Hematopoietic multipotent progenitor cell (in vitro differentiated cells): ENCODE data around the gene TUBA1B. TPM values are rescaled to one million over a fixed set of nuclear protein-coding genes. Genes with fewer than 3 reads are reported as not detected.
A peak's percentile ranks its signal among the peaks of the same experiment; 100 is the strongest.
"Not testable (repeated sequence)": the region's sequence is repeated elsewhere in the genome, so short reads cannot be mapped to it uniquely, and the experiment has no call there.

Experiments
- DNase-seq, 3 donors: peaks; one replicate each; pipeline ENCODE4 v3.0.0-alpha.2; 2011 to 2015; ENCODE audit warnings: low read depth in 2 of 3, low spot score in 2 of 3
- total RNA-seq: library from RNA; depleted of rRNA; stranded (reverse); fragments of >200 nt; gene quantifications from one replicate; pipeline ENCODE4 v1.2.3, GENCODE V29; 2012

The TUBA1B gene
- total RNA-seq = 1,377 TPM

DNA sequence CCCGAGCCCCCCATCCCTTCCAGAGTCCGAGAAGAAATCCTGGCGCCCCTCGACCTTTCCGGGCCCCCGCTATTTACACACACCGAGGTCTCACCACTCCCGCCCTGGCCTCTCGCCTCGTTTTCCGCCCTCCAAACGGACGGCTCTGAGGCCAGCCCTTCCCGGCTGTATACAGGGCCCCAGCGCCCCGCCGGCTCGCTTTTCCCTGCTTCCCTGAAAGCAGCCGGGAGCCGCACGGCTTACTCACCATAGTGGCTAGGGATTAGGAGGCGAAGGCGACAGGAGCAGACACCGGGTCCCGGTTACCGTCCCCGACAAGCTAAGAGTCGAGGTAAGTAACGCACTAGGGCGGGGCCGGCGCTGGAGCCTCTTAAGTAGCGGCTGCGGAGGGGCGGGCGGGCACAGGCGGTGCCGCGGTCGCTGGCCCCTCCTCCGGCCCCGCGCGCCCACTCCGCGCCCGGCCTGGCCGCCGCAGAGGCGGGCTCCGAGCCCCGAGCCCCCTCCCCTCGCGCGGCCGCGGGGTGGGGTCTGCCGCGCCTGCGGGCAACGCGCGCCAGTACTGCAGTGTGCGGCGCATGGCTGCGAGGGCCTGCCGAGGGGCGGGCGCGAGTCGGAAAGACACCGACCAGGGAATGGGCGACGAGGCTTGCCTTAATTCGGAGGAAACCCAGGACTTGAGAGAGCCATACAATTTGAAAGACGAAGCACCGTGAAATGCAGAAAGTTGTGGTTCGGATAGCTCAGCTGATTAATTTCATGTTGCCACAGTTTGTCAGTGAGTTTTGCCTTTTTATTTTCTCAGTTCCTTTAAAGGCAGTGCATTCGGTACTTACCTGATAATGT lies at the start of gene TUBA1B:
Gene TUBA1B (minus strand): TSS at position 345 of the 843 bp plus-strand sequence. CDS start 95 bp downstream, at position 250.
- DNase-seq = peak; percentile 88 to 92 (median 89)

GRCh38 chr12:49174218-49174617 lies 43.0 kb upstream of the TUBA1B start:
- no peak for DNase-seq

GRCh38 chr12:49170924-49171323 lies 39.7 kb upstream of the TUBA1B start:
- DNase-seq = no peak

DNA sequence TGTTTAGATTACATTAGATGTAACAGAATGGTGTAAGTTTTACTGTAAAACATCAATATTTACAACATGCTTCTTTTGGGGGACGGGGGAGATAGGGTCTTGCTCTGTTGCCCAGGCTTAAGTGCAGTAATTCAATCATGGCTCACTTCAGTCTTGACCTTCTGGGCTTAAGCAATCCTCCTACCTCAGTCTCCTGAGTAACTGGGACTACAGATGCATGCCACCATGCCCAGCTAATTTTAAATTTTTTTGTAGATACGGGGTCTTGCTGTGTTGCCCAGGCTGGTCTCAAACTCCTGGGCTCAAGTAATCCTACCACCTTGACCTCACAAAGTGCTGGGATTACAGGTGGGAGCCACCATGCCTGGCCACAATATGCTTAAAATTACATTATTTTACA lies 33.9 kb upstream of the TUBA1B start:
- DNase-seq = no peak

GRCh38 chr12:49161901-49162300 lies 30.7 kb upstream of the TUBA1B start:
- DNase-seq = not testable (repeated sequence)

DNA sequence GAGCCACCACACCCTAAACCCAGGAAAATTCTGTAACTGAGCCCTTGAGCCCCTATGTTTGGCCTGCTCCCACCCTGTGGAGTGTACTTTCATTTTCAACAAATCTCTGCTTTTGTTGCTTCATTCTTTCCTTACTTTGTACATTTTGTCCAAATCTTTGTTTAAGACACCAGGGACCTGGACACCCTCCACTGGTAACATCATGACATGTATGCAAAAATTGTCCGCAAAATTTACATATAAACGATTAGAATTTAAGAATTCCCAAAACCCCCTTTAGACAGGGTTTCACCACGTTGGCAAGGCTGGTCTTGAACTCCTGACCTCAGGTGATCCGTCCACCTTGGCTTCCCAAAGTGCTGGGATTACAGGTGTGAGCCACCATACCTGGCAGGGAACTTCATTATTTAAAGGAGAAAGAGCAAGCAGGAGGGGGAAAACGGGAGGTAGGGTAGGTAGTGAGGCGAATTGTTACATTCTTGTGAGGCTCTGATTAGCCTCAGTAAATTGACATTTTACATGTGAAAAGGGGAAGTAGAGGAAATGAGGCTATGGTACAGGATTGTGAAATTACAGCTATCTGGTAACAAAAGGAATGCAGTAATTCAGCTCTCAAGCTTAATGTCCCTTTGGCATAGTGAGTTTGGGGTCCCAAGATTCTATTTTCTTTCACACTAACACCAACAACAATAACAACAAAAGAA lies 30.0 kb upstream of the TUBA1B start:
- DNase-seq = peak in 2 of 3 donors; percentile 4 to 39

DNA sequence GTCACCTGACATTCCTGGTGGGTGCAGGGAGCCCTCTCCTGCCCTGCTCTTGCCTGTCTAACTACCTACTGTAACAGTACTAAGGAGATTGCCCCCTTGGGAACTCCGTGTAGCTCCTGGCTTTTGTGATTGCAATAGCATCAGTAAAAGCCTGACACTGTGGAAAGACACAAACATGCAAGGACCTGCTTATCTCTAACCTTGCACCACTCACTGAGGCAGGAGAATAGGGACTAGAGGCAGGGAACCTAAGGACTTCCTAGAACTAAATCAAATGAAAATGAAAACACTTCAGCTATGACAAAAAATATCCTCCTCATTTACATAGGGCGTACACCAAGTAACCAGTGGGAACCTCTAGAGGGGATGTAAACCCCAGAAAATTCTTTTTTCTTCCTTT lies 29.2 kb upstream of the TUBA1B start:
- DNase-seq = no peak

DNA sequence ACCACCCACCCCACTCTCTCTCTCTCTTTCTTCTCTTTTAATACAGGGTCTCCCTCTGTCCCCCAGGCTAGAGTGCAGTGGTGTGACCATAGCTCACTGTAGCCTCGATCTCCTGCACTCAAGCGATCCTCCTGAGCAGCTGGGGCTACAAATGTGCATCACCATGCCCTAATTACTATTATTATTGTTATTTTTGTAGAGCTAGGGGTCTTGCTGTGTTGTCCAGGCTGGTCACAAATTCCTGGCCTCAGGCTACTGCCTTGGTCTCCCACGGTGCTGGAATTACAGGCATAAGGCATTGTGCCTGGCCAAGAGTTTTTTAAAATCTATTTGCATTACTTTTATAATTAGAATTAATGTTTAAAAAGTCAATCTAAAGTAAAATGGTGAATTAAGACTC lies 23.0 kb upstream of the TUBA1B start:
- DNase-seq = no peak

DNA sequence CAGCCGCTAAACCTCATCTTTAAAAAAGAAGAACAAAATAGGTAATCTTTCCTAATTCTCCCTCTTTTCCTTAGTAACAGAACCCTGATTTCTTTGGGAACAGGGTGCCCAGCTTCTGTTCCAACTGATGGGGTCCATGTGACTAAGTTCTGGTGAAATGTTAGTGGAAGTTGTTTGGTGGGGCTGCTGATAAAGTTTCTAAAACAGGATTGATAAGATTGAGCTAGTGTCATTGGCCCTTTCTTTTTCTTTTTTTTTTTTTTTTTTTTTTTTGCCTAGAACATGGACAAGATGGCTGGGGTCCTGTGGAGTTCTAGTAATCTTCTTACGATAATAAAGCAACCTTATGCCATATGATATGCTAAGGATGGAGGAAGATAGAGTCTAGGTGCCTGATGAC lies 16.2 kb upstream of the TUBA1B start:
- DNase-seq = no peak

DNA sequence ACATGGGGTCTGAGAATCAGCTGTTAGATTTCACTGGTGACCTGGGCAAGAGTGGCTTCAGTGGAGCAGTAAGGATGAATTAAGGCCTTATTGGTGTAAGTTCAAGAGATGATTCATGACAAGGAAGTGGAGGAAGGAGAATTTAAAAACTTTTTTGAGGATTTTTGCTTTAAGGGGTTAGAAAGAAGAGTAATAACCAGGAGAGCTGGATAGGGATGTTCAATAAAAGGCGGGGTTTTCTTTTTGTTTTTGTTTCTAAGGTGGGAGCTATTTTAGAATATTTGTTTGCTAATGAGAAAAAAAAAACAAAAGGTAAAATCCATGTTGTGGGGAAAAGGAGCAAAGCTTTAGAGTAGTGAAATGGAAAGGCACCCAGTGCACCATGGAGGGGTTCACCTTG lies 15.2 kb upstream of the TUBA1B start:
- DNase-seq = no peak

- DNase-seq = no peak
Measured at GRCh38 chr12:49144384-49144783, 13.2 kb upstream of the TUBA1B start.

DNA sequence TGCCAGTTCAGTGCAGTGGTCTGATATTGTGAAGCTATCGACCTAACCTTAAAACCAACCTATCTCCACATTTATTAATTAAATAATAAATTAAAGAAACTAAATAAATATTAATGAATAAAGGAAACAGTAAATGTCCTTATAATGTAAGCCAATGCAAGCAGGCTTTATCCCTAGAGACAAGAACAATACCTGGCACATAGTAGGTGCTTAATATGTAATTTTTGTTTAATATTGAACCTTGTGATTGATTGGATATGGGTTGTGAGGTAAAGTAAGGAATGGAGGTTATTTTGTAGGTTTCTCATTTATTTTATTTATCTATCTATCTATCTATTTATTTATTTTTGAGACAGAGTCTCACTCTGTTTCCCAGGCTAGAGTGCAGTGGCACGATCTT lies 7.8 kb upstream of the TUBA1B start:
- DNase-seq = no peak

DNA sequence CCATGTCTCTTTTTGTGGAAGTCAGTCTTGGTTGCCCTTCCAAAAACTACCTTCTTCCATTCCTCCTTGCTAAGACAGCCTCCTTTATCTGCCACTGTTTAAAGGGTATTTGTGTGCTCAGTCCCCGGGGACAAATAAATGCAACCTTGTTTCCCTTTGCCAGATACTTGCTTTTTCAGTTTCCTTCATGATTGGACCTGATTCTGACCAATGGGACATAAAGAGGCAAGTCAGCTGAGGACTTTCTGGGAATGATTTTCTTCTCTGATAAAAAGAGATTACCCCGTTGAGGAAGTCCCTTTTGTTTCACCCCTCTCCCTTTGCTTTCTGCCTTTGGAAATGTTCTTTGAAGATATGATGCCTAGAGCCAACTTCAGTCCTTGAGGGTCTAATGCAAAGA lies 7.4 kb upstream of the TUBA1B start:
- DNase-seq = no peak

DNA sequence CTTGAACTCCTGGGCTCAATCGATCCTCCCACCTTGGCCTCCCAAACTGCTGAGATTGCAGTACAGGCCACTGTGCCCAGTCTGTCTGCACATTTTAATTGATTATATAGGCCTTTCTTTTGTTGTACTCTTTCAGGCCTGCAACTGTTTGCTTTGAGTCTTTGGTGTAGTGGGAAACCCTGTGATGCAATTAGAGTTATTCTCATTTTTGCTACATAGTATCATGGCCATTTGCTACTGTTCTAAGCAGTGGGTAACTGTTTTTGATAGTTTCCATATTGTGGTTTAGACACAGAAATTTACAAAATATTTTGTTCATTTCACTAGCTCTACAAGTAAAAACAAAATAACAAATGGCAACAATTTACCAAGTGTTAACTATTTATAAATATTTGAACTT lies 6.3 kb upstream of the TUBA1B start:
- no peak for DNase-seq

GRCh38 chr12:49136997-49137396 lies 5.8 kb upstream of the TUBA1B start:
- not testable (repeated sequence) for DNase-seq

DNA sequence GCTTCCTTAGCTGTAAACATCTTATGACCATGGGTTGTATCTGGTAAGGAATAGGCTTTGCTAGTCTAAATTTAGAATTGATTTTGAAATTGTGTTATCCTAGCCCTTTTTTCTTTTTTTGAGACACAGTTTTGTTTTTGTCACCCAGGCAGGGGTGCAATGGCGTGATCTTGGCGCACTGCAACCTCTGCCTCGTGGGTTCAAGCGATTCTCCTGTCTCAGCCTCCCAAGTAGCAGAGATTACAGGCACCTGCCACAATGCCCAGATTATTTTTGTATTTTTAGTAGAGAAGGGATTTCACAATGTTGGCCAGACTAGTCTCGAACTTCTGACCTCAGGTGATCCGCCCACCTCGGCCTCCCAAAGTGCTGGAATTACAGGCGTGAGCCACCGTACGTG lies 2.4 kb upstream of the TUBA1B start:
- no peak for DNase-seq

DNA sequence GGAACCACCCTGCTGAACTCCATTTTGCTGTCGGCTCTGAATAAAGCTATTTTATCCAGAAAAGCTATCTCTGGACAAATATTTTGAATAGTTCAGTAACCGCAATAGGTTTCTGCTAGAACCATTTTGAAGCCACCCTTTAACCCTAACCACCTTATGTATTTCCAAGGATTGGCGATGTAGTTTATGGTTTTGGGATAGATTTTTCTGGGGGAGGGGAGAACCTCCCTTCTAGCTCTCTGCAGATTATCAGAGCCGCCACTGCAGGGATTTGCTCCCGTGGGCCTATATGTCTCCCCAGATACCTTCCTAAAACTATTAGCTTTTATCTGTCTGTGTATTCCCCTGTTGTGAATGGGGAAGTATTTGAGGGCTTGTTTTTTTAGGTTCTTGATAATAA lies 1.8 kb upstream of the TUBA1B start:
- DNase-seq = no peak

GRCh38 chr12:49131894-49132461 lies 783 bp upstream of the TUBA1B start:
- peak in 1 of 3 donors; percentile 21 for DNase-seq

DNA sequence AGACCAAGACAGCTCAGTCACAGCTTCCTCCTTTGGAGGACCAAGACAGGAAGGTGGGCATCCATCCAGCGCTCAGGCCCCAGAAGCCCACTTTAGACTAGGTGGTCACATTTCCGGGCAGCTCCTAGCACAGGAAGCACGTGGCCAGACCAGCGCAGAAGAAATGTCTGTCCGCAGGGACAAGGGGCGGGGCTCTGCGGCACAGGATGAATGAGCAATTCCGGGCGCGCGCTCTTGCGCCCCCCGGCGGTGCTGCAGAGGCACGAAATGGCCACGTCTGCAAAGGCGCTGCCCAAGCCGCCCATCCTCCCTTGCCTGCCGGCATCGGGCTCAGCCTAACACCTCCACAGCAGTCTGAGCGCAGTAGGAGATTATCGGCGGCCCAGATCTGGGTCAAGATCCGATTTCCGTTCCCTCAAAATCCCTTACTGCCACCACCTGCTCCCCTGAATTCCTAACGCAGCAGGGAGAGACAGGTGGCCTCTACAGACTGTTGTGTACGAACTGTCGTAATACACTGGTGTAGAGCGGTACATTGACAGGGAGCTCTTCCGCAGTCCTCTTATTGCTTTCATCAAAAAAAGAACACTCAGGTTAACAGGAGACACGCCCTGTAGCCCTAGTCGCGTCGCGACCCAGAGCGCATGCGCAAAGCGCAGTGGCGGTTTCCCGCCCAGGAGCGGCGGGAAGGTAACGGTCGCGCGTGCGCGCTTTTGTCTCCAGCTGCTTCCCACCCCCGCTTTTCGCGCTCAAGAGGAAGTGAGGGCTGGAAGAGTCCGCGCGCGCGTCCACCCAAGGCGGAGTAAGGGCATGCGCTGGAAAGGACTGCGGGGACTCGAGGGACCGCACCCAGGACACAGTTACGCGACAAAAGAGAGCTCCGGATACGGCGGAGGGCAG lies 794 bp downstream of the TUBA1B start:
- peak; percentile 91 to 97 (median 94) for DNase-seq

DNA sequence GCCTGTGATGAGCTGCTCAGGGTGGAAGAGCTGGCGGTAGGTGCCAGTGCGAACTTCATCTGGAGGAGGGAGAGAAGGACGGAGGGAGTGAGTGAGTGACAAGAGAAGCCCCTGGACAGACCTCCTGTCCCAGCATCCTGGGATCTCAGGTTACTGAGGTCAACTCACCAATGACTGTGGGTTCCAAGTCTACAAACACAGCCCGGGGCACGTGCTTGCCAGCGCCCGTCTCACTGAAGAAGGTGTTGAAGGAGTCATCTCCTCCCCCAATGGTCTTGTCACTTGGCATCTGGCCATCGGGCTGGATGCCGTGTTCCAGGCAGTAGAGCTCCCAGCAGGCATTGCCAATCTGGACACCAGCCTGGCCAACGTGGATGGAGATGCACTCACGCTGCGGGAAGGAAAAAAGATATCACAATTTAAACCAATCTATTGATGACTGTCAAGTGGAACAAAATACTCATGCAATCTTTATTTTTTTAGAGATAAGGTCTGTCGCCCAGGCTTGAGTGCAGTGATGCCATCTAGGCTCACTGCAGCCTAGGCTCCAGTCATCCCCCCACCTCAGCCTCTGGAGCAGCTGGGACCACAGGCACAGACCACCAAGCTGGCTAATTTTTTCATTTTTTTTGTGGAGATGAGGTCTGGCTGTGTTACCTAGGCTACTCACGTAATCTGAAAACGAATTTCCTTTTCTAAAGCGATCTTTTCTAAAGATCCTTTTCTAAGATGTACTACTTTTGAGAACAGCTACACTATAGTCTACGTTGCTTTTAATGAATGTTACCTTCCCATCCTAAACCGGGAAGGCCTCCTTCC lies 1.7 kb downstream of the TUBA1B start:
- DNase-seq = no peak
